Dedifferentiated amniotic fluid mesenchymal stem cell (primary cell): ENCODE results near the gene MARCKSL1.
"Not testable (repeated sequence)": the region's sequence is repeated elsewhere in the genome, so short reads cannot be mapped to it uniquely, and the experiment has no call there.

Source experiments
- DNase-seq: peaks from one replicate; pipeline ENCODE4 v3.0.0-alpha.2; 2016; ENCODE audit errors: extremely low spot score

Gene MARCKSL1

DNA sequence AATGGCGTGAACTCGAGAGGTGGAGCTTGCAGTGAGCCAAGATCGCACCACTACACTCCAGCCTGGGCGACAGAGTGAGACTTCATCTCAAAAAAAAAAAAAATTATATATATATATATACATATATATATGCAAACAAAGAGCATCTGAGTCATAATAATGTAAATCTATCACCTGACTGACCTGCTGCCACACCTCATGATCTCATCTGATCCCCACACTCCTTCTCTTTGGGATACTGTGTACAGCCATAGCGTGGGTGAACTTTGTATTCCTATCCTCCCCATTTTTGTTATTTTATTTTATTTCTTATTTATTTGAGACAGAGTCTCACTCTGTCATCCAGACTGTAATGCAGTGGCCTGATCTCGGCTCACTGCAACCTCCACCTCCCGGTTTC, 46.8 kb downstream of the MARCKSL1 start:
- DNase-seq, result no peak

GRCh38 chr1:32286763-32287162, 49.3 kb downstream of the MARCKSL1 start:
- no peak for DNase-seq

DNA sequence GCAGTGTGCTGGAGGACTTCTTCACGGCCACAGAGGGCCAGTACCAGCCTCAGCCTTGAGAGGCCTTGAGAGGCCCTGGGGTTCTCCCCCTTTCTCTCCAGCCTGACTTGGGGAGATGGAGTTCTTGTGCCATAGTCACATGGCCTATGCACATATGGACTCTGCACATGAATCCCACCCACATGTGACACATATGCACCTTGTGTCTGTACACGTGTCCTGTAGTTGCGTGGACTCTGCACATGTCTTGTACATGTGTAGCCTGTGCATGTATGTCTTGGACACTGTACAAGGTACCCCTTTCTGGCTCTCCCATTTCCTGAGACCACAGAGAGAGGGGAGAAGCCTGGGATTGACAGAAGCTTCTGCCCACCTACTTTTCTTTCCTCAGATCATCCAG, 50.4 kb downstream of the MARCKSL1 start:
- DNase-seq, result no peak

GRCh38 chr1:32284777-32285176, 51.3 kb downstream of the MARCKSL1 start:
- not testable (repeated sequence) for DNase-seq
